A549 (cell line): ENCODE data around the gene CCNO. TPM values are rescaled to one million over a fixed set of nuclear protein-coding genes. Genes with fewer than 3 reads are reported as not detected.

Experiments
- ATAC-seq, 2 experiments: fragments of 200-7000 bp in 1 of 2; fragments of >200 bp in 1 of 2; cut with Nextera tagmentation in 1 of 2; cut with Tn5 transposase in 1 of 2; 3 replicates each; pipeline versions ENCODE4 v1.8.0 to v1.9.1; 2018 to 2020; ENCODE audit warnings: mild to moderate bottlenecking in 1 of 2, moderate library complexity in 1 of 2
- CTCF ChIA-PET: fragments of 300-600 bp; sonication (Branson Sonifier 250); formaldehyde crosslinking; extraction: SDS; loops from one replicate; lab custom pipeline; 2021; ENCODE audit warnings: antibody characterized with exemption, inconsistent platforms; lab: Yijun Ruan, JAX
- POLR2A ChIA-PET: fragments of 350-600 bp; formaldehyde crosslinking; extraction: SDS; loops from one replicate; lab custom pipeline; 2021; ENCODE audit warnings: antibody characterized with exemption, inconsistent platforms; lab: Yijun Ruan, JAX
- DNase-seq, 2 experiments: peaks; one replicate each; pipeline versions ENCODE4 v3.0.0 to v3.0.0-alpha.2; 2011 to 2016; ENCODE audit warnings: low read depth in 1 of 2, low spot score in 1 of 2
- FAIRE-seq: peaks from 2 replicates; lab custom pipeline; 2011; peaks lifted over from hg19 to GRCh38; lab: Jason Lieb, UNC
- H3K27ac ChIP-seq, 2 experiments: fragments of >200 bp; sonication (Bioruptor Twin); formaldehyde crosslinking; 3 replicates each; pipeline ENCODE4 v1.5.1; 2016 to 2017
- H3K4me1 ChIP-seq: fragments of >200 bp; sonication (Bioruptor Twin); formaldehyde crosslinking; 3 replicates; pipeline ENCODE4 v1.6.1; 2016
- H3K4me2 ChIP-seq: fragments of >200 bp; sonication (Bioruptor Twin); formaldehyde crosslinking; 3 replicates; pipeline ENCODE4 v1.6.1; 2016
- H3K4me3 ChIP-seq: fragments of >200 bp; sonication (Bioruptor Twin); formaldehyde crosslinking; 3 replicates; pipeline ENCODE4 v1.5.1; 2016
- H3K9me3 ChIP-seq: fragments of >200 bp; sonication (Bioruptor Twin); formaldehyde crosslinking; 3 replicates; pipeline ENCODE4 v1.6.1; 2016
- EP300 ChIP-seq, 2 experiments: fragments of >200 bp; sonication (Bioruptor Twin); formaldehyde crosslinking; IDR thresholded peaks; 2 replicates in 1 of 2; 3 replicates in 1 of 2; pipeline ENCODE4 v1.6.1; 2016 to 2017
- ESRRA ChIP-seq: fragments of 150-350 bp; IDR thresholded peaks from 2 replicates; pipeline ENCODE4 v1.6.1; 2014; ENCODE audit warnings: mild to moderate bottlenecking, low read length, borderline replicate concordance
- FOXS1 ChIP-seq: fragments of 250-450 bp; sonication (Bioruptor Pico); IDR thresholded peaks from 2 replicates; pipeline ENCODE4 v1.5.0; 2020; ENCODE audit warnings: mild to moderate bottlenecking, moderate library complexity
- HEYL ChIP-seq: fragments of 250-450 bp; sonication (Bioruptor Pico); IDR thresholded peaks from 2 replicates; pipeline ENCODE4 v1.8.0; 2021; ENCODE audit warnings: mild to moderate bottlenecking, moderate library complexity
- HOXA7 ChIP-seq: fragments of 250-450 bp; sonication (Bioruptor Pico); IDR thresholded peaks from 2 replicates; pipeline ENCODE4 v1.5.0; 2020; ENCODE audit warnings: mild to moderate bottlenecking, moderate library complexity
- HOXB13 ChIP-seq: fragments of 250-450 bp; sonication (Bioruptor Pico); IDR thresholded peaks from 2 replicates; pipeline ENCODE4 v1.5.0; 2020; ENCODE audit warnings: low read depth, mild to moderate bottlenecking, moderate library complexity
- JUN ChIP-seq, 2 experiments: fragments of >200 bp; sonication (Bioruptor Twin); formaldehyde crosslinking; IDR thresholded peaks; 2 replicates in 1 of 2; 3 replicates in 1 of 2; pipeline ENCODE4 v1.6.1; 2016 to 2017
- KDM1A ChIP-seq: fragments of 200-600 bp; sonication (generic); IDR thresholded peaks from 2 replicates; pipeline ENCODE4 v1.6.1; 2016; ENCODE audit warnings: low read depth, mild to moderate bottlenecking
- MAFK ChIP-seq: fragments of 450-650 bp; IDR thresholded peaks from 2 replicates; pipeline ENCODE4 v1.6.1; 2014; ENCODE audit not compliant: partially characterized antibody
- MAX ChIP-seq: IDR thresholded peaks from 2 replicates; pipeline ENCODE4 v1.6.1; 2012
- PBX3 ChIP-seq: IDR thresholded peaks from 2 replicates; pipeline ENCODE4 v1.6.1; 2012
- PHF8 ChIP-seq: fragments of 200-600 bp; sonication (generic); IDR thresholded peaks from 2 replicates; pipeline ENCODE4 v1.6.1; 2016; ENCODE audit warnings: low read depth, mild to moderate bottlenecking, antibody characterized with exemption, moderate library complexity, borderline replicate concordance
- POLR2A ChIP-seq: IDR thresholded peaks from 2 replicates; pipeline ENCODE4 v1.6.1; 2012; ENCODE audit warnings: mild to moderate bottlenecking, low read length
- RAD21 ChIP-seq, 2 experiments: fragments of >200 bp in 1 of 2; sonication (Bioruptor Twin) in 1 of 2; formaldehyde crosslinking in 1 of 2; IDR thresholded peaks in 1 of 2; conservative IDR thresholded peaks in 1 of 2; 2 replicates in 1 of 2; 3 replicates in 1 of 2; pipeline ENCODE4 v1.6.1; 2012 to 2018; ENCODE audit warnings: inconsistent platforms in 1 of 2
- RARB ChIP-seq: fragments of 250-450 bp; sonication (Bioruptor Pico); IDR thresholded peaks from 2 replicates; pipeline ENCODE4 v1.8.0; 2021; ENCODE audit warnings: mild to moderate bottlenecking, moderate library complexity
- SREBF2 ChIP-seq: fragments of 450-650 bp; IDR thresholded peaks from 2 replicates; pipeline ENCODE4 v1.6.1; 2014; ENCODE audit warnings: mild to moderate bottlenecking, moderate library complexity
- TFCP2L1 ChIP-seq: fragments of 250-450 bp; sonication (Bioruptor Pico); IDR thresholded peaks from 2 replicates; pipeline ENCODE4 v1.5.0; 2021; ENCODE audit warnings: mild to moderate bottlenecking
- TP53 ChIP-seq: fragments of 250-450 bp; sonication (Bioruptor Pico); IDR thresholded peaks from 2 replicates; pipeline ENCODE4 v1.5.0; 2021; ENCODE audit warnings: mild to moderate bottlenecking, moderate library complexity
- USF2 ChIP-seq: fragments of 450-650 bp; IDR thresholded peaks from 2 replicates; pipeline ENCODE4 v1.6.1; 2014; ENCODE audit warnings: antibody characterized with exemption
- ZNF302 ChIP-seq: fragments of 250-450 bp; sonication (Bioruptor Pico); IDR thresholded peaks from 2 replicates; pipeline ENCODE4 v1.9.0; 2021; ENCODE audit warnings: inconsistent platforms, mild to moderate bottlenecking, moderate library complexity
- WGBS: methylation state at CpG from one replicate; pipeline ENCODE4 v1.1.6; 2017; ENCODE audit errors: missing lambda C conversion rate; 5-methylcytosine and 5-hydroxymethylcytosine counted together
- polyA plus RNA-seq, 4 experiments: library from polyadenylated mRNA; depleted of rRNA in 3 of 4; stranded (reverse); fragments of >200 nt; fragmentation: RNase III in 1 of 4; extraction: RNeasy Plus Mini Kit Qiagen cat#74134 plus additional on column Dnase treatment in 1 of 4; gene quantifications; 2 replicates in 3 of 4; 3 replicates in 1 of 4; pipeline ENCODE4 v1.2.3, GENCODE V29; 2011 to 2017
- TF ChIP-seq, protein P1 (sequence below): fragments of 200-600 bp; sonication (generic); IDR thresholded peaks from 2 replicates; pipeline ENCODE4 v1.6.1; 2016; ENCODE audit warnings: antibody characterized with exemption, mild to moderate bottlenecking, moderate library complexity
- TF ChIP-seq, protein P2 (sequence below): fragments of >200 bp; sonication (Bioruptor Twin); formaldehyde crosslinking; IDR thresholded peaks from 3 replicates; pipeline ENCODE4 v1.6.1; 2016
- TF ChIP-seq, protein P3 (sequence below): fragments of >200 bp; sonication (Bioruptor Twin); formaldehyde crosslinking; IDR thresholded peaks from 3 replicates; pipeline ENCODE4 v1.5.1; 2016

CCNO gene
- polyA plus RNA-seq, 2 of the 4 experiments (the other 2 are of a cell fraction), result 2.2 to 4.8 TPM

- no peak for FAIRE-seq
- H3K4me3 ChIP-seq, result no peak overlapping the region
- no peak for ATAC-seq
- ChIA-PET CTCF (interaction anchor here (1.0 kb wide), 1 partner anchor 9 kb away, joined by 3 read pairs; the partner anchor contains the start of gene CCNO), POLR2A (no interaction called here)
- no peak overlapping the region for H3K27ac ChIP-seq
- peaks cover 4% of the 10 kb centered on the region; the same call in 1 of the 3 replicates for H3K4me1 ChIP-seq
- no peak for TF ChIP-seq TFCP2L1 (CRISPR knock-in tag)
- no peak for TF ChIP-seq USF2
- TF ChIP-seq SREBF2, result no peak
- TF ChIP-seq, protein P1, sequence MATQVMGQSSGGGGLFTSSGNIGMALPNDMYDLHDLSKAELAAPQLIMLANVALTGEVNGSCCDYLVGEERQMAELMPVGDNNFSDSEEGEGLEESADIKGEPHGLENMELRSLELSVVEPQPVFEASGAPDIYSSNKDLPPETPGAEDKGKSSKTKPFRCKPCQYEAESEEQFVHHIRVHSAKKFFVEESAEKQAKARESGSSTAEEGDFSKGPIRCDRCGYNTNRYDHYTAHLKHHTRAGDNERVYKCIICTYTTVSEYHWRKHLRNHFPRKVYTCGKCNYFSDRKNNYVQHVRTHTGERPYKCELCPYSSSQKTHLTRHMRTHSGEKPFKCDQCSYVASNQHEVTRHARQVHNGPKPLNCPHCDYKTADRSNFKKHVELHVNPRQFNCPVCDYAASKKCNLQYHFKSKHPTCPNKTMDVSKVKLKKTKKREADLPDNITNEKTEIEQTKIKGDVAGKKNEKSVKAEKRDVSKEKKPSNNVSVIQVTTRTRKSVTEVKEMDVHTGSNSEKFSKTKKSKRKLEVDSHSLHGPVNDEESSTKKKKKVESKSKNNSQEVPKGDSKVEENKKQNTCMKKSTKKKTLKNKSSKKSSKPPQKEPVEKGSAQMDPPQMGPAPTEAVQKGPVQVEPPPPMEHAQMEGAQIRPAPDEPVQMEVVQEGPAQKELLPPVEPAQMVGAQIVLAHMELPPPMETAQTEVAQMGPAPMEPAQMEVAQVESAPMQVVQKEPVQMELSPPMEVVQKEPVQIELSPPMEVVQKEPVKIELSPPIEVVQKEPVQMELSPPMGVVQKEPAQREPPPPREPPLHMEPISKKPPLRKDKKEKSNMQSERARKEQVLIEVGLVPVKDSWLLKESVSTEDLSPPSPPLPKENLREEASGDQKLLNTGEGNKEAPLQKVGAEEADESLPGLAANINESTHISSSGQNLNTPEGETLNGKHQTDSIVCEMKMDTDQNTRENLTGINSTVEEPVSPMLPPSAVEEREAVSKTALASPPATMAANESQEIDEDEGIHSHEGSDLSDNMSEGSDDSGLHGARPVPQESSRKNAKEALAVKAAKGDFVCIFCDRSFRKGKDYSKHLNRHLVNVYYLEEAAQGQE, result no peak
- TF ChIP-seq PBX3, result no peak
- no peak for TF ChIP-seq RAD21 (conservative IDR thresholded peaks at IDR 0.05 in 1 of 2, IDR thresholded peaks at IDR 0.05 in 1 of 2)
- no peak for TF ChIP-seq FOXS1 (CRISPR knock-in tag)
- no peak for TF ChIP-seq RARB (CRISPR knock-in tag)
- TF ChIP-seq, protein P2, sequence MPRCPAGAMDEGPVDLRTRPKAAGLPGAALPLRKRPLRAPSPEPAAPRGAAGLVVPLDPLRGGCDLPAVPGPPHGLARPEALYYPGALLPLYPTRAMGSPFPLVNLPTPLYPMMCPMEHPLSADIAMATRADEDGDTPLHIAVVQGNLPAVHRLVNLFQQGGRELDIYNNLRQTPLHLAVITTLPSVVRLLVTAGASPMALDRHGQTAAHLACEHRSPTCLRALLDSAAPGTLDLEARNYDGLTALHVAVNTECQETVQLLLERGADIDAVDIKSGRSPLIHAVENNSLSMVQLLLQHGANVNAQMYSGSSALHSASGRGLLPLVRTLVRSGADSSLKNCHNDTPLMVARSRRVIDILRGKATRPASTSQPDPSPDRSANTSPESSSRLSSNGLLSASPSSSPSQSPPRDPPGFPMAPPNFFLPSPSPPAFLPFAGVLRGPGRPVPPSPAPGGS, result no peak
- TF ChIP-seq MAFK, result no peak
- no peak for TF ChIP-seq EP300 (IDR thresholded peaks at IDR 0.05)
- no peak for TF ChIP-seq PHF8
- H3K4me2 ChIP-seq, result no peak overlapping the region
- WGBS, result 75% methylated on average over 4 of the region's 4 CpGs
- no peak for DNase-seq
- H3K9me3 ChIP-seq, result no peaks in the 10 kb centered on the region; the same call in 2 of the 3 replicates
Measured at GRCh38 chr5:55241746-55242145, 8.3 kb upstream of the CCNO start.

DNA sequence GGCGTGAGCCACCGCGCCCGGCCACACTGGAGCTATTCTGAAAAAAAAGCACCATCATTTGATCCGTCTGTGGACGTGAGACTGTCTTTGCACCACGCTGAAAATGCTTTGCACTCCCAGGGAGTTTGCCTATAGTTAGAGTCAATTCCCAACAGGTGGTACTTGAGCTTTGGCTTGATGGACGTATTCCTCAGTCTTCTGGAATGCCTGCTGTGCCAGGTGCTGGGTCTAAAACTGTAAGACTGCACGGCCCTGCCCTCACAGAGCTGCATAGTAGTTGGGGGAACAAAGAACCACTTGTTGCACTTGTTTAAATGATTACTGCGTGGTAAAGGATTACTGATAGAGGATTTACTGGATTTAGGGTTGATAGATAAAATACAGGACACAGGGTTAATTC is 3.4 kb upstream of the CCNO start:
- Histone ChIP-seq H3K4me2 (no peak overlapping the region), H3K4me3 (no peak overlapping the region), H3K4me1 (peaks cover 11% of the 10 kb centered on the region; the same call in 1 of the 3 replicates)
- CTCF ChIA-PET, result interaction anchor here (3.6 kb wide), 1 partner anchor 10 kb away, joined by 25 read pairs; the partner anchor contains the start of gene MCIDAS
- no peak for FAIRE-seq
- no peak for ATAC-seq
- TF ChIP-seq ESRRA (no peak), TP53 (no peak), HOXA7 (CRISPR knock-in tag) (no peak), PHF8 (no peak), PBX3 (no peak), MAX (no peak), ZNF302 (no peak), HOXB13 (CRISPR knock-in tag) (no peak), KDM1A (no peak), JUN (IDR thresholded peaks at IDR 0.05) (no peak), EP300 (IDR thresholded peaks at IDR 0.05) (no peak), HEYL (CRISPR knock-in tag) (no peak), POLR2A (no peak), SREBF2 (no peak)
- TF ChIP-seq, protein P3, sequence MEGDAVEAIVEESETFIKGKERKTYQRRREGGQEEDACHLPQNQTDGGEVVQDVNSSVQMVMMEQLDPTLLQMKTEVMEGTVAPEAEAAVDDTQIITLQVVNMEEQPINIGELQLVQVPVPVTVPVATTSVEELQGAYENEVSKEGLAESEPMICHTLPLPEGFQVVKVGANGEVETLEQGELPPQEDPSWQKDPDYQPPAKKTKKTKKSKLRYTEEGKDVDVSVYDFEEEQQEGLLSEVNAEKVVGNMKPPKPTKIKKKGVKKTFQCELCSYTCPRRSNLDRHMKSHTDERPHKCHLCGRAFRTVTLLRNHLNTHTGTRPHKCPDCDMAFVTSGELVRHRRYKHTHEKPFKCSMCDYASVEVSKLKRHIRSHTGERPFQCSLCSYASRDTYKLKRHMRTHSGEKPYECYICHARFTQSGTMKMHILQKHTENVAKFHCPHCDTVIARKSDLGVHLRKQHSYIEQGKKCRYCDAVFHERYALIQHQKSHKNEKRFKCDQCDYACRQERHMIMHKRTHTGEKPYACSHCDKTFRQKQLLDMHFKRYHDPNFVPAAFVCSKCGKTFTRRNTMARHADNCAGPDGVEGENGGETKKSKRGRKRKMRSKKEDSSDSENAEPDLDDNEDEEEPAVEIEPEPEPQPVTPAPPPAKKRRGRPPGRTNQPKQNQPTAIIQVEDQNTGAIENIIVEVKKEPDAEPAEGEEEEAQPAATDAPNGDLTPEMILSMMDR, result no peak
- TF ChIP-seq, all 56 proteins: peak for 0
- POLR2A ChIA-PET, result no interaction called here
- 87% methylated on average over 10 of the region's 10 CpGs for WGBS
- DNase-seq, result no peak
- Histone ChIP-seq H3K9me3 (no peaks in the 10 kb centered on the region), H3K27ac (no peak overlapping the region)
